Measurements from ENCODE around the gene CEP131.

DNA sequence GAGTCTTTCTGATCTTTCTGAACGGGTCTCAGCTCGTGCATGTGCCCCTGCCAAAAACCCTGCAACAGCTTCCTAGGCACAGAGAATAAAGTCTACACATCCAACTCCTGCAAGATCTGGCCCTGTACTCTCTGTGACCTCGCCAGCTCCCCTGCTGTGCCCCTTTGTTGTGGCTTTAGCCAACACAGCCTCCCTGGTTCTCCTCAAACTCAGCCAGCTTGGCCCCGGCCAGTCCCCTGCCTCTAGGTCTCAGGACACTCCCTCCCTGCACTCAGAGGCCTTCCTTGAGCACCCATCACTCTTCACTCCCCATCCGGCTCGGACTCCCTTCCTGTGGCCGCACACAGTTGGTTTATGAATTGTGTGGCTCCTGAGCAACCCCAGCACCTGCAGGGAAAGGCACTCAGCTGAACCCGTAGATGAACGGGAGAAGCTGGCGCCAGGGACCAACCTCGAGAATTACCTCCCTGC lies 1.4 kb downstream of the CEP131 start:
- no peak for TF ChIP-seq CTCF (IDR thresholded peaks at IDR 0.05; ENCODE audit: low read length)
- no peak for TF ChIP-seq EZH2 (optimal IDR thresholded peaks at IDR 0.05; ENCODE audit: low read depth, low read length)
